ENCODE measurements around the gene MFSD11.
"Not testable (repeated sequence)": the region's sequence is repeated elsewhere in the genome, so short reads cannot be mapped to it uniquely, and the experiment has no call there.

GRCh38 chr17:76806767-76807166 is 68.8 kb downstream of the MFSD11 start:
- not testable (repeated sequence) for TF ChIP-seq CTCF (IDR thresholded peaks at IDR 0.05; ENCODE audit: extremely low read depth in 1 of 2, insufficient read depth in 1 of 2, low read depth in 1 of 2, low read length in 2 of 2); POLR2A (IDR thresholded peaks at IDR 0.05; ENCODE audit: low read depth, low read length); MAX (IDR thresholded peaks at IDR 0.05; ENCODE audit: insufficient read depth, insufficient read length); EZH2 (IDR thresholded peaks at IDR 0.05; ENCODE audit: borderline replicate concordance, low read depth, low read length, severe bottlenecking); POLR2AphosphoS5 (IDR thresholded peaks at IDR 0.05; ENCODE audit: insufficient read depth, low read depth, low read length); JUN (IDR thresholded peaks at IDR 0.05; ENCODE audit: borderline replicate concordance, insufficient read depth, insufficient read length, low read depth); FOS (IDR thresholded peaks at IDR 0.05; ENCODE audit: borderline replicate concordance, insufficient read depth, low read length); MYC (IDR thresholded peaks at IDR 0.05; ENCODE audit: low read depth, low read length)
